ENCODE measurements around the gene JAG2. TPM values are rescaled to one million over a fixed set of nuclear protein-coding genes. Genes with fewer than 3 reads are reported as not detected.

Gene JAG2
- total RNA-seq, 2 donors from 2014 or later: 0.55 to 1.2 TPM

GRCh38 chr14:105145381-105146180, 23.0 kb downstream of the JAG2 start:
- H3K9me3 ChIP-seq (ENCODE audit: control insufficient read depth, low read length, poor library complexity, severe bottlenecking): no peaks in the 10 kb centered on the region
- Mint-ChIP-seq H3K27me3 (no peaks in the 10 kb centered on the region), H3K27ac (no peak overlapping the region), H3K4me3 (no peak overlapping the region), H3K36me3 (ENCODE audit: low read depth) (no peaks in the 10 kb centered on the region), H3K4me1 (no peaks in the 10 kb centered on the region)
- ATAC-seq (no peak), DNase-seq (no peak)

GRCh38 chr14:105144666-105145380, 23.8 kb downstream of the JAG2 start:
- H3K4me3 Mint-ChIP-seq: no peak overlapping the region
- no peaks in the 10 kb centered on the region for H3K27me3 Mint-ChIP-seq
- no peaks in the 10 kb centered on the region for H3K36me3 Mint-ChIP-seq (ENCODE audit: low read depth)
- no peaks in the 10 kb centered on the region for H3K4me1 Mint-ChIP-seq
- no peak for DNase-seq
- ATAC-seq: no peak
- no peaks in the 10 kb centered on the region for H3K9me3 ChIP-seq (ENCODE audit: control insufficient read depth, low read length, poor library complexity, severe bottlenecking)
- no peak overlapping the region for H3K27ac Mint-ChIP-seq

GRCh38 chr14:105144026-105144665, 24.4 kb downstream of the JAG2 start:
- H3K36me3 Mint-ChIP-seq (ENCODE audit: low read depth): no peaks in the 10 kb centered on the region
- no peak overlapping the region for H3K27ac Mint-ChIP-seq
- H3K4me3 Mint-ChIP-seq: no peak overlapping the region
- no peak for DNase-seq
- ATAC-seq: no peak
- H3K27me3 Mint-ChIP-seq: no peaks in the 10 kb centered on the region
- H3K4me1 Mint-ChIP-seq: no peaks in the 10 kb centered on the region
- H3K9me3 ChIP-seq (ENCODE audit: control insufficient read depth, low read length, poor library complexity, severe bottlenecking): no peaks in the 10 kb centered on the region

DNA sequence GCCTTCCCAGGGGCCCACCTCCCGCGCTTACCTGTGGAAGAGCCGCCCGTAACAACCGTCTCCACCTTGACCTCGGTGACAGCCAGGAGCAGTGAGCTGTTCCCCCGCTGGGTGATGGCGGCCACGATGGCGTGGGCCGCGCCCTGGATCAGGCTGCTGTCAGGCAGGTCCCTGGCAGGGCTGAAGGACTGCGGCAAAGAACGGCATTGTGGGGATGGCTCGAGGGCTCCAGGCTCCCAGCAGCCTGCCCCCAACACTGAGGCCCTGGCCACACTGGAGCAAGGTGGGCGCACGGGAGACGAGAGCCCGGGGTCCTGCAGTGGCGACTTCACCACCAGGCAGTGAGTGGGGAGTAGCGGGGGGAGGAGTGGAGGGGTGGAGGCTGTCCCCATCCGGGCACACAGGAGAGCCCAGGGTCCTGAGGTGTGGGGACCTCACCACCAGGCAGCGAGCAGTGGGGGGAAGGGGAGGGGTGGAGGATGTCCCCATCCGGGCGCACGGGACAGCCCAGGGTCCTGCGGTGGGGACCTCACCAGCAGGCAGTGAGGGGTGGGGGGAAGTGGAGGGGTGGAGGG, 25.0 kb downstream of the JAG2 start:
- DNase-seq (peak in 1 of 3 donors; percentile 3), ATAC-seq (no peak)
- H3K4me3 Mint-ChIP-seq: no peak overlapping the region
- H3K36me3 Mint-ChIP-seq (ENCODE audit: low read depth): no peaks in the 10 kb centered on the region
- no peak overlapping the region for H3K27ac Mint-ChIP-seq
- H3K4me1 Mint-ChIP-seq: no peaks in the 10 kb centered on the region
- no peaks in the 10 kb centered on the region for H3K27me3 Mint-ChIP-seq
- H3K9me3 ChIP-seq (ENCODE audit: control insufficient read depth, low read length, poor library complexity, severe bottlenecking): no peaks in the 10 kb centered on the region

- H3K4me1 Mint-ChIP-seq: no peaks in the 10 kb centered on the region
- H3K27ac Mint-ChIP-seq: no peak overlapping the region
- DNase-seq (peak in 2 of 3 donors; percentile 1 to 6), ATAC-seq (no peak)
- no peaks in the 10 kb centered on the region for H3K36me3 Mint-ChIP-seq (ENCODE audit: low read depth)
- H3K4me3 Mint-ChIP-seq: no peak overlapping the region
- H3K9me3 ChIP-seq (ENCODE audit: control insufficient read depth, low read length, poor library complexity, severe bottlenecking): no peaks in the 10 kb centered on the region
- H3K27me3 Mint-ChIP-seq: no peaks in the 10 kb centered on the region
Measured at GRCh38 chr14:105142651-105143450, 25.7 kb downstream of the JAG2 start.

- Mint-ChIP-seq H3K36me3 (ENCODE audit: low read depth) (no peaks in the 10 kb centered on the region), H3K27ac (no peak overlapping the region), H3K4me1 (no peaks in the 10 kb centered on the region), H3K27me3 (no peaks in the 10 kb centered on the region), H3K4me3 (no peak overlapping the region)
- H3K9me3 ChIP-seq (ENCODE audit: control insufficient read depth, low read length, poor library complexity, severe bottlenecking): no peaks in the 10 kb centered on the region
- DNase-seq (no peak), ATAC-seq (no peak)
Measured at GRCh38 chr14:105141486-105142281, 26.9 kb downstream of the JAG2 start.

DNA sequence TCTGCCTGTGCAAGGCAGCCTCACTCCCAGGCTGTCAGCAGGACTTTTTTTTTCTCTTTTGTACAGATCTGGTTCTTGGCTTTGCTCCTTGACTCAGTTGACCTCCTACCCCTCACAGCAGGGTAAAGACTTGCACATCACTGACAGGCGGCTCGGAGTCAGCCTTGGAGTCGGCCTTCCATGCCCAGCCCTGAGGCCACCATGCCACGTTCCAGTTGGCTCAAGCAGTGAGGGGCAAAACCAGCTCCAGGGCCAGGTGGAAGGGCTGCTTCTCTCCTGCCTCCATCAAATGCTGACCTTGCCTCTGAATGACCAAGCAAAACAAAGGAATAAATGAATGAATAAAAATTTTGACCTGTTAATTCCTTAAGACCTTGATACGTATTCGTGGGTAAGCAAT, 27.6 kb downstream of the JAG2 start:
- DNase-seq (no peak), ATAC-seq (no peak)
- Mint-ChIP-seq H3K4me3 (no peak overlapping the region), H3K27me3 (no peaks in the 10 kb centered on the region), H3K36me3 (ENCODE audit: low read depth) (no peaks in the 10 kb centered on the region), H3K27ac (no peak overlapping the region), H3K4me1 (no peaks in the 10 kb centered on the region)
- H3K9me3 ChIP-seq (ENCODE audit: control insufficient read depth, low read length, poor library complexity, severe bottlenecking): no peaks in the 10 kb centered on the region

DNA sequence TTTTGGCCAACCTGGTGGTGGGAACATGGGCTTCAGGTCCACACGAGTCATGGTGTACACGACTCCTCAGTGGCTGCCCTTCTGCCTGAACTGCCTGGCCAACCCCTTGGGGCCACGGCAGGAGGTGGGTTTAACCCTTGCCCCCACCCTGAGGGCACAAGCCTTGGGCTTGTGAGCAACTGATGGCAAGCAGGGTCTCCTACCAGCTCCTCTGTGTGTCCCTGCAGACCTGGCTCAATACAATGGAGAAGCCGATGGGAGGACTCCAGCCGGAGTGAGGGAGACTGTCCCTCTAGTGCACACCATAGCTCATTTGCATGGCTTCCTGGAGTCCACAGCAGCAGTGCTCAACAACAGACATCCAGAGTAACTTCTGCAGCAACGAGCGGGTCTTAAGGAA, 28.0 kb downstream of the JAG2 start:
- H3K27ac Mint-ChIP-seq: no peak overlapping the region
- no peak overlapping the region for H3K4me3 Mint-ChIP-seq
- H3K36me3 Mint-ChIP-seq (ENCODE audit: low read depth): no peaks in the 10 kb centered on the region
- no peaks in the 10 kb centered on the region for H3K27me3 Mint-ChIP-seq
- no peaks in the 10 kb centered on the region for H3K4me1 Mint-ChIP-seq
- no peak for ATAC-seq
- no peak for DNase-seq
- no peaks in the 10 kb centered on the region for H3K9me3 ChIP-seq (ENCODE audit: control insufficient read depth, low read length, poor library complexity, severe bottlenecking)

DNA sequence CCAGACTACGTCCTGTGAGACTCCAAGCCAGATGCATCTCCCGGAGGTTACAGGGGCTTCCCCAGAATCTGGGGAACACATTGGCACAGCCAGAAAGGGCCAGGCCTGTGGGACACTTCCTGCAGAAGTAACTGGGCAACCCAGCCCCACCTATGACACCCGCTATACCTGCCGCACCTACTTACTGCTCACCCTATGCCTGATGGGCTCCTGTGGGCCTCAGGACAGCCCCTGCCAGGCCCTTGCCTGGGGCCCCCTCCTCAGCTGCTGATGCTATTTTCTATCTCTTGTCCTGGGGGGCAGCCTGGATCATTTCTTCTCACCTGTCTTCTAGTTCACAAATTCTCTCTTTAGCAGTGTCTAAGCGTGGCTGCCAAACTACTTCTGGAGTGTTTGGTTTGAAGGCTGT, 28.7 kb downstream of the JAG2 start:
- H3K36me3 Mint-ChIP-seq (ENCODE audit: low read depth): no peaks in the 10 kb centered on the region
- DNase-seq: peak in 1 of 3 donors; percentile 4
- peaks cover 4% of the 10 kb centered on the region for H3K27me3 Mint-ChIP-seq
- no peak overlapping the region for H3K27ac Mint-ChIP-seq
- no peak for ATAC-seq
- no peaks in the 10 kb centered on the region for H3K4me1 Mint-ChIP-seq
- no peak overlapping the region for H3K4me3 Mint-ChIP-seq
- no peaks in the 10 kb centered on the region for H3K9me3 ChIP-seq (ENCODE audit: control insufficient read depth, low read length, poor library complexity, severe bottlenecking)

GRCh38 chr14:105139212-105139825, 29.3 kb downstream of the JAG2 start:
- no peak for DNase-seq
- H3K9me3 ChIP-seq (ENCODE audit: control insufficient read depth, low read length, poor library complexity, severe bottlenecking): no peaks in the 10 kb centered on the region
- Mint-ChIP-seq H3K4me1 (no peaks in the 10 kb centered on the region), H3K27ac (no peak overlapping the region), H3K36me3 (ENCODE audit: low read depth) (no peaks in the 10 kb centered on the region), H3K27me3 (peaks cover 9% of the 10 kb centered on the region), H3K4me3 (no peak overlapping the region)
- ATAC-seq: no peak

DNA sequence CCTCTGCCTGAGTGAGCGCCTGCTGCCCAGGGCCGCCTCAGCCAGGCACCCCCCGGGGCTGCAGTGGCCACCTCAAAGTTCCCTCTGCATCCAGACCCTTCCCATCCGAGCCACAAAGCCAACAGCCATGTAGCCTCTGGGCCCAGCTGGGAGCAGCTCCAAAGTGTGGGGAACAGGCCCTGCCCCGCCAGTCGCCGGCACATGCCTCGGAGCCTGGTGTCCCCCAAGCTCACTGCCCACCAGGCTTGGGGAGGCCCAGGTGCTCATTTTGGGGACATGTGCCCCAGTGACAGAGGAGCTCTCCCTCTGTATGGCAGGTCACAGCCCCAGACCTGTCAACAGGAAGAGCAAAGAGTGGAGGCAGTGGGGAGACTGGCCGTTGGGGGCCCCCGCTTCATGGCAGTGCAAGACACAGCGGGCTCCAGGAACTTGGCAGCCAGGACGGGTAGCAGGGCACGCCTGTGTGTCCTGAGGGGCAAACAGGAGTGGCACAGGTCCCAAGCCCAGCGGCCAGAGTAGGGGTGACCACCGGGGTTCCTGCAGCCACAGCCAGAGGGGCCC, 29.9 kb downstream of the JAG2 start:
- no peaks in the 10 kb centered on the region for H3K36me3 Mint-ChIP-seq (ENCODE audit: low read depth)
- H3K4me3 Mint-ChIP-seq: no peak overlapping the region
- no peak overlapping the region for H3K27ac Mint-ChIP-seq
- H3K4me1 Mint-ChIP-seq: no peaks in the 10 kb centered on the region
- no peaks in the 10 kb centered on the region for H3K9me3 ChIP-seq (ENCODE audit: control insufficient read depth, low read length, poor library complexity, severe bottlenecking)
- H3K27me3 Mint-ChIP-seq: peaks cover 10% of the 10 kb centered on the region
- no peak for ATAC-seq
- peak in 1 of 3 donors; percentile 5 for DNase-seq
